HCT116 (cell line): ENCODE results near the gene MANEAL. TPM values are rescaled to one million over a fixed set of nuclear protein-coding genes. Genes with fewer than 3 reads are reported as not detected.

Experiments used
- ATAC-seq: fragments of 200-7000 bp; cut with Tn5 transposase; 2 replicates; pipeline ENCODE4 v1.9.1; 2020; ENCODE audit warnings: mild to moderate bottlenecking, moderate library complexity
- BruUV-seq: library from RNA; stranded (reverse); fragments of 400-500 nt; replicated peaks from 2 replicates; lab custom pipeline; 2021; lab: Mats Ljungman, UMichigan
- CTCF ChIA-PET: fragments of 300-600 bp; sonication (Branson Sonifier 250); formaldehyde crosslinking; loops from one replicate; lab custom pipeline; 2021; ENCODE audit warnings: antibody characterized with exemption; lab: Charles Lee
- POLR2A ChIA-PET: fragments of 300-600, 350-600 bp; sonication (Branson Sonifier 250); formaldehyde crosslinking; loops from one replicate; lab custom pipeline; 2021; ENCODE audit warnings: antibody characterized with exemption; lab: Charles Lee
- RAD21 ChIA-PET, 2 experiments: fragments of 300-600 bp; sonication (Branson Sonifier 250); formaldehyde crosslinking; loops; one replicate each; lab custom pipeline; 2023; ENCODE audit warnings: low total read pairs in 2 of 2; ENCODE audit not compliant: uncharacterized antibody in 2 of 2, unreplicated experiment in 2 of 2, low non-redundant PET in 1 of 2; lab: Charles Lee
- DNase-seq: peaks from one replicate; pipeline ENCODE4 v3.0.0-alpha.2; 2010; ENCODE audit warnings: low read depth, low spot score
- H2AFZ ChIP-seq: fragments of 200-600 bp; shearing (Covaris generic), sonication (generic); 2 replicates; pipeline ENCODE4 v1.6.1; 2017; ENCODE audit warnings: low read depth, mixed run types, mixed read lengths, antibody characterized with exemption, low read length; ENCODE audit not compliant: poor library complexity, severe bottlenecking
- H3K27ac ChIP-seq: 2 replicates; pipeline ENCODE4 v1.5.1; 2012; ENCODE audit warnings: low read depth, low read length
- H3K27me3 ChIP-seq: fragments of 200-600 bp; sonication (generic); 2 replicates; pipeline ENCODE4 v1.6.1; 2016; ENCODE audit warnings: mixed run types, low read length, mixed read lengths; ENCODE audit not compliant: insufficient read depth
- H3K36me3 ChIP-seq, 2 experiments: fragments of 200-500 bp in 1 of 2; fragments of 200-600 bp in 1 of 2; sonication (Bioruptor generic) in 1 of 2; sonication (generic) in 1 of 2; 2 replicates each; pipeline versions ENCODE4 v1.5.1 to v1.6.1; 2014 to 2016; ENCODE audit warnings: low read length in 2 of 2, inconsistent platforms in 1 of 2, mixed read lengths in 1 of 2, mixed run types in 1 of 2; ENCODE audit not compliant: insufficient read depth in 2 of 2, control insufficient read depth in 1 of 2
- H3K4me1 ChIP-seq, 2 experiments: fragments of 200-600 bp in 1 of 2; sonication (generic) in 1 of 2; 2 replicates each; pipeline versions ENCODE4 v1.5.1 to v1.6.1; 2012 to 2017; ENCODE audit warnings: low read length in 2 of 2, inconsistent platforms in 1 of 2, mild to moderate bottlenecking in 1 of 2, mixed read lengths in 1 of 2, mixed run types in 1 of 2, moderate library complexity in 1 of 2; ENCODE audit not compliant: insufficient read depth in 2 of 2, control insufficient read depth in 1 of 2
- H3K4me2 ChIP-seq: fragments of 200-600 bp; sonication (generic); 2 replicates; pipeline ENCODE4 v1.6.1; 2017; ENCODE audit warnings: mixed run types, low read length, mixed read lengths
- H3K4me3 ChIP-seq, 2 experiments: fragments of 200-600 bp in 1 of 2; sonication (generic) in 1 of 2; replicated peaks in 1 of 2; 2 replicates each; pipeline ENCODE4 v1.5.1; 2011 to 2016; ENCODE audit warnings: low read length in 2 of 2, control low read depth in 1 of 2, low read depth in 1 of 2, mild to moderate bottlenecking in 1 of 2, mixed read lengths in 1 of 2, mixed run types in 1 of 2
- H3K79me2 ChIP-seq: fragments of 200-600 bp; sonication (generic); 2 replicates; pipeline ENCODE4 v1.6.1; 2017; ENCODE audit warnings: mild to moderate bottlenecking, mixed run types, low read length, moderate library complexity, mixed read lengths; ENCODE audit not compliant: insufficient read depth
- H3K9ac ChIP-seq: fragments of 200-600 bp; sonication (generic); 2 replicates; pipeline ENCODE4 v1.6.1; 2016; ENCODE audit warnings: low read length, mixed read lengths
- H3K9me2 ChIP-seq: fragments of 200-600 bp; sonication (generic), shearing (Covaris generic); 2 replicates; pipeline ENCODE4 v1.6.1; 2017; ENCODE audit warnings: mixed run types, mild to moderate bottlenecking, moderate library complexity; ENCODE audit not compliant: insufficient read depth
- H3K9me3 ChIP-seq, 2 experiments: fragments of 200-500 bp in 1 of 2; fragments of 200-600 bp in 1 of 2; sonication (Bioruptor generic) in 1 of 2; sonication (generic) in 1 of 2; 2 replicates each; pipeline ENCODE4 v1.6.1; 2014 to 2017; ENCODE audit warnings: low read length in 2 of 2, mixed read lengths in 2 of 2, inconsistent platforms in 1 of 2, low read depth in 1 of 2, mild to moderate bottlenecking in 1 of 2, mixed run types in 1 of 2, moderate library complexity in 1 of 2; ENCODE audit not compliant: control insufficient read depth in 1 of 2, insufficient read depth in 1 of 2
- H4K20me1 ChIP-seq: fragments of 200-600 bp; sonication (generic), shearing (Covaris generic); 2 replicates; pipeline ENCODE4 v1.6.1; 2017; ENCODE audit warnings: mixed run types, mild to moderate bottlenecking, moderate library complexity; ENCODE audit not compliant: insufficient read depth
- CBX3 ChIP-seq: IDR thresholded peaks from 2 replicates; pipeline ENCODE4 v1.6.1; 2012; ENCODE audit warnings: low read depth
- CEBPB ChIP-seq: IDR thresholded peaks from 2 replicates; pipeline ENCODE4 v1.6.1; 2012; ENCODE audit warnings: low read depth
- EGR1 ChIP-seq: IDR thresholded peaks from 2 replicates; pipeline ENCODE4 v1.6.1; 2012; ENCODE audit warnings: low read depth
- EZH2 ChIP-seq: fragments of 200-600 bp; sonication (generic); IDR thresholded peaks from 2 replicates; pipeline ENCODE4 v1.6.1; 2017; ENCODE audit warnings: antibody characterized with exemption, mixed run types
- EZH2phosphoT487 ChIP-seq: fragments of 200-600 bp; IDR thresholded peaks from 2 replicates; pipeline ENCODE4 v1.6.1; 2018; ENCODE audit warnings: antibody characterized with exemption, borderline replicate concordance
- FOSL1 ChIP-seq: IDR thresholded peaks from 2 replicates; pipeline ENCODE4 v1.6.1; 2012; ENCODE audit warnings: low read depth
- POLR2A ChIP-seq: IDR thresholded peaks from 2 replicates; pipeline ENCODE4 v1.7.0; 2011; ENCODE audit warnings: borderline replicate concordance; ENCODE audit not compliant: insufficient read depth, insufficient read length; ENCODE audit errors: extremely low read depth
- POLR2AphosphoS5 ChIP-seq: IDR thresholded peaks from 2 replicates; pipeline ENCODE4 v1.6.1; 2011; ENCODE audit warnings: mild to moderate bottlenecking, low read depth, low read length, moderate library complexity
- RAD21 ChIP-seq: IDR thresholded peaks from 2 replicates; pipeline ENCODE4 v1.6.1; 2012; ENCODE audit warnings: low read depth, mild to moderate bottlenecking
- REST ChIP-seq: IDR thresholded peaks from 2 replicates; pipeline ENCODE4 v1.6.1; 2012; ENCODE audit warnings: low read depth
- SIN3A ChIP-seq: IDR thresholded peaks from 2 replicates; pipeline ENCODE4 v1.6.1; 2012; ENCODE audit warnings: low read depth
- SRF ChIP-seq: IDR thresholded peaks from 2 replicates; pipeline ENCODE4 v1.6.1; 2012; ENCODE audit warnings: low read depth
- YY1 ChIP-seq: IDR thresholded peaks from 2 replicates; pipeline ENCODE4 v1.6.1; 2011; ENCODE audit warnings: low read length, low read depth, moderate library complexity, mild to moderate bottlenecking; ENCODE audit not compliant: insufficient replicate concordance; ENCODE audit errors: extremely low read depth
- ZBTB33 ChIP-seq: IDR thresholded peaks from 2 replicates; pipeline ENCODE4 v1.6.1; 2011; ENCODE audit warnings: mild to moderate bottlenecking, low read length, moderate library complexity; ENCODE audit not compliant: insufficient replicate concordance; ENCODE audit errors: extremely low read depth
- intact Hi-C: fragments of 100-400 bp; cut with micrococcal nuclease; formaldehyde crosslinking; loops from 2 replicates; pipeline ENCODE4 v1.10.0; 2022
- total RNA-seq: library from RNA; stranded (reverse); gene quantifications from one replicate; pipeline ENCODE4 v1.2.1, GENCODE V29; 2021; ENCODE audit not compliant: unreplicated experiment

MANEAL gene
- total RNA-seq, 1 experiment from 2014 or later: 17.3 TPM

GRCh38 chr1:37824001-37824400, 30.4 kb downstream of the MANEAL start:
- BruUV-seq: no TSS peak
- H3K9me3 ChIP-seq: no peaks in the 10 kb centered on the region
- ChIA-PET POLR2A (no interaction called here), CTCF (no interaction called here), RAD21 (no interaction called here)
- no peak overlapping the region for H3K9ac ChIP-seq
- no peaks in the 10 kb centered on the region for H4K20me1 ChIP-seq
- H3K36me3 ChIP-seq: peaks cover 26 to 38% of the 10 kb centered on the region in 2 experiments
- H3K27me3 ChIP-seq: no peaks in the 10 kb centered on the region
- peaks cover 0 to 10% of the 10 kb centered on the region in 2 experiments; a peak in 2 of 4 replicates for H3K4me1 ChIP-seq
- H3K9me2 ChIP-seq: no peaks in the 10 kb centered on the region
- H3K27ac ChIP-seq: no peak overlapping the region
- H3K79me2 ChIP-seq: no peaks in the 10 kb centered on the region
- intact Hi-C loops: no loop called here
- no peak for TF ChIP-seq SRF
- TF ChIP-seq YY1: no peak
- no peak for TF ChIP-seq POLR2A
- TF ChIP-seq CBX3: no peak
- no peak for TF ChIP-seq RAD21
- TF ChIP-seq REST: no peak
- no peak for TF ChIP-seq POLR2AphosphoS5
- no peak for TF ChIP-seq CEBPB
- no peak for TF ChIP-seq SIN3A
- TF ChIP-seq ZBTB33: no peak
- TF ChIP-seq EZH2: no peak
- TF ChIP-seq EGR1: no peak
- no peak for TF ChIP-seq EZH2phosphoT487
- TF ChIP-seq FOSL1: no peak
- ATAC-seq: no peak
- H3K4me2 ChIP-seq: no peak overlapping the region
- no peak overlapping the region for H3K4me3 ChIP-seq
- H2AFZ ChIP-seq: no peak overlapping the region
- no peak for DNase-seq
